Measurements from ENCODE around the gene FXR2.

GRCh38 chr17:7656958-7657609 lies 42.4 kb upstream of the FXR2 start:
- TF ChIP-seq, protein P1, sequence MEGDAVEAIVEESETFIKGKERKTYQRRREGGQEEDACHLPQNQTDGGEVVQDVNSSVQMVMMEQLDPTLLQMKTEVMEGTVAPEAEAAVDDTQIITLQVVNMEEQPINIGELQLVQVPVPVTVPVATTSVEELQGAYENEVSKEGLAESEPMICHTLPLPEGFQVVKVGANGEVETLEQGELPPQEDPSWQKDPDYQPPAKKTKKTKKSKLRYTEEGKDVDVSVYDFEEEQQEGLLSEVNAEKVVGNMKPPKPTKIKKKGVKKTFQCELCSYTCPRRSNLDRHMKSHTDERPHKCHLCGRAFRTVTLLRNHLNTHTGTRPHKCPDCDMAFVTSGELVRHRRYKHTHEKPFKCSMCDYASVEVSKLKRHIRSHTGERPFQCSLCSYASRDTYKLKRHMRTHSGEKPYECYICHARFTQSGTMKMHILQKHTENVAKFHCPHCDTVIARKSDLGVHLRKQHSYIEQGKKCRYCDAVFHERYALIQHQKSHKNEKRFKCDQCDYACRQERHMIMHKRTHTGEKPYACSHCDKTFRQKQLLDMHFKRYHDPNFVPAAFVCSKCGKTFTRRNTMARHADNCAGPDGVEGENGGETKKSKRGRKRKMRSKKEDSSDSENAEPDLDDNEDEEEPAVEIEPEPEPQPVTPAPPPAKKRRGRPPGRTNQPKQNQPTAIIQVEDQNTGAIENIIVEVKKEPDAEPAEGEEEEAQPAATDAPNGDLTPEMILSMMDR (IDR thresholded peaks at IDR 0.05) = no peak
- no peak for TF ChIP-seq POLR2A (IDR thresholded peaks at IDR 0.05)
